Pulmonary artery endothelial cell (primary cell): ENCODE data around the gene RTP4. TPM values are rescaled to one million over a fixed set of nuclear protein-coding genes. Genes with fewer than 3 reads are reported as not detected.
"Not testable (repeated sequence)": the region's sequence is repeated elsewhere in the genome, so short reads cannot be mapped to it uniquely, and the experiment has no call there.

ENCODE experiments used
- DNase-seq: peaks from one replicate; pipeline ENCODE4 v3.0.0-alpha.2; 2011; ENCODE audit warnings: low read depth, low spot score
- total RNA-seq: library from RNA; depleted of rRNA; stranded (reverse); fragments of >200 nt; gene quantifications from 2 replicates; pipeline ENCODE4 v1.2.3, GENCODE V29; 2014

The RTP4 gene
- total RNA-seq, 1 donor from 2014 or later: 0.46 TPM

DNA sequence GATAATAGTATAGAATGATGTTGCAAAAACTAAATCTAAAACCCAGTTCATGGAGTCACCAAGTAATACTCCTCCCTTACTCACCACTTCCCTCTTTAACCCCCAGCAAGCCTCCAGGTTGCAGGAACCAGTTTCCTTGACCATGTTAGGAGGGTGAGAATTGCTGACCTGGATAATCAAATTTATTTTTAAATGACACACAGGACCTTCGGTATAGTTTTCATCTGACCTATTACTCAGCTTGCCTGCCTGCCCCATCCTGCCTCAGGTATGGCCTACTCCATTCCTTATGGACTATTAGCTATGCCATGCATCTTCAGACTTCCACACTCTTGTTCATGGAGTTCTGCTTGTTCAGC is 883 bp downstream of the RTP4 start:
- no peak for DNase-seq

DNA sequence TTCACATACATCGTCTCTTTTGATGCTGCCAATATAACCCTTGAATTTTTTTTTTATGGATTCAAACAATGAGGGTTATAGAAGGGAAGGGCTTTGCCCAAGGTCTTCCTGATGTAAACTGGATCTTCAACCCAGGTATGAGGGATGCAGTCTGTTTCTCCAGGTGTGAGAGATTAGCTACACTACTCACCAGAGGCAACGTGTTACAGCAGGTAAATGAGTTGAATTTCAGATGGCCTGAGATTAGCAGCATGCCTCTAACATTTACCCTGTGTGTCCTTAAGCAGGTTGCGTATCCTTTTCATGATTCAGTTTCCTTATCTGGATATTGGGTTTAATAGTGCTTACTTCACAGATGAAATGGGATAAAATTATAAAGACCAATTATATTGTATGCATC is 1.9 kb downstream of the RTP4 start:
- no peak for DNase-seq

DNA sequence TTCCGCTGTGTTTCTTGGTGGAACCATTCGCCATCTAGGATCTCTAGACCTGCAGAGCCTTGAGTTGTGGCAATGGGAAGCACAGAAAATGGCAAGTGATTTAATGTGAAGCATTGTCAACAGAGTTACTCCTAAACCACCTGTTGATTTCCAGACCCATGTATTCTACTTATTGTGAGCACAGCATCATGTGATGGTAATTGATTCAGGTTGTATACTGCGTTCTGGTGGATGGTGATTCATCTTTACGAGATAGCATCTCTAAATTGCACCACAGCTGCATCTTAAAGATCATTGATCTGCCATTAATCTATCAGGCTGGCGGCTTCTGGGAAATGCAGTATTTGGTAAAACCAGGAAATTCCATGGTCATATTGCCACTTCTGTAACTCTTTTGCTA is 7.4 kb downstream of the RTP4 start:
- DNase-seq: no peak

DNA sequence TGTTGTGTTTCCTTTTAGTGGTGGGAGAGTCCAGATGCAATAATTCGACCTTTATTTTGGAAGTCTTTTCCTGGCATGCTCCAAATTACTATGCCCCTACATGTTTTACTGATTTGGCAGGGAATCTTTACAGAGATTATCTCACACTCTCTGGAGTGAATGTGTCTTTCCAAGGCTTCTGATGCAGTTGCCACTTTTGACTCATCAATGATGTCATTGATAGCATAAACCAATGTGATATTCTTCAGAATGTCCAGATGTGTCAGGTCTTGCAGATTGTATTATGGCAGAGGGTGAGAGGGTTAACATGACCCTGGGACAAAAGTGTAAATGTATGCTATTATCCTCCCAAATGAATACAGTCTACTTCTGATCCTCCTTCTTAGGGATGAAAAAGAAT is 9.7 kb downstream of the RTP4 start:
- no peak for DNase-seq

DNA sequence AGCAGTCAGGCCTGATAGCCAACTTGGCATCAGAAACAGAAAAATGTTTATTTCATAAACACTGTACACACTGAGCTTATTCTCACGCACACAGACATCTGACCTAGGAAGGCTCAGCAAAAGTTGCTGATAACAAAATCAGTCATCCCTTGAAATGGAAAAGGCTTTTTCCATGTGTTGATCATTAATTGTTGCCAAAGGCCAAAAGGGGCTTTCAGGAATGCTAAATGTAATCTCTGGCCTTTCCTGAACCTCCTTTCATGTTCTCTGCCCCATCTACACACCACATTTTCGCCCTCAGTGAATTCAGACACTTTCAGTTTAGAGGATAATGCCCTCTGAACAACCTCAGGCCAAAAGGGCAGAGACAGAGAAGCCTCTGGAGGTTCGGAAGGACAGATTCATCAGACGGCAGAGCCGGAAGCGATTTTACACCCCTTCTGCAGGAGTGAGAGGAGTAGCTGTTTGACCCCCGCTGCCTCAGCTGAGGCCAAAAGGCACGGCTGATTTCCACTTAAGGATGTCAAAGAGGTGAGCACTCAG is 14.5 kb downstream of the RTP4 start:
- no peak for DNase-seq

DNA sequence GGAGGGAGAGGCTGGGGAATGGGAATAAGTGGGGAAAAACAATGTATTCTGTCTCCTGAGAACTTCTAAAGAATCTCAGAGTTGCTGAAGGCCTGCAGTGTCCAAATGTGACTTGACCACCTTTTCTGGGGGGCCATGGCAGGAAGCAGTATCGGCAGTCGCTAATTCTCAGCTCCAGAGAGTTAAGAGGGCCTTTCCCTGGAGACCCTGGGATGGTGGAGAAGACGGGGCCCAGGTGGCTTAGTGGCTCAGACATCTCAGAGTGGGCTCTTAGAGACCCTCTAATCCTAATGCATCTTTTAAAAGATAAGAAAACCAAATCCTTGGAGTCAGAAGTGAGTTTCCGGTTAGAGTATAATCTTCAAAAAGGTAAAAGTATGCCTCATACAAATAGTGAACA is 15.1 kb downstream of the RTP4 start:
- no peak for DNase-seq

DNA sequence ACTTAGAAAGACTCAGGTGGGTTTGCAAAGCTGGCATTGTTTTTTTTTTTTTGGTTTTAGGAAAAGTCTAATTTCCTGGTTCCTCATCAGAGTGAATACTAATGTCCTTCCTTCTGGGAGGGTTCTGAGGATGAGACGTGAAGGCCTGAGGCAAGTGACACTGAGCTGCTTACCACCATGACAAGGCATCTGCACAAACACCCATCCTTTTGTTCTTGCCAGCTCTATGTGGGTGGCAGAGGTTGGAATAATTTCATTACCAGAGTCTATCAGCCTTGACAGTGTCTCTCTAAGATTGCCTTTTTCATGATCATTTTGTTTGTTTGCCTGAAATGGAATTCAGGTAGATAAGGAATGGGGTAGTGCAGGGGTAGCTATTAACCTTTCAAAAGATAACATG is 17.1 kb downstream of the RTP4 start:
- DNase-seq: no peak

DNA sequence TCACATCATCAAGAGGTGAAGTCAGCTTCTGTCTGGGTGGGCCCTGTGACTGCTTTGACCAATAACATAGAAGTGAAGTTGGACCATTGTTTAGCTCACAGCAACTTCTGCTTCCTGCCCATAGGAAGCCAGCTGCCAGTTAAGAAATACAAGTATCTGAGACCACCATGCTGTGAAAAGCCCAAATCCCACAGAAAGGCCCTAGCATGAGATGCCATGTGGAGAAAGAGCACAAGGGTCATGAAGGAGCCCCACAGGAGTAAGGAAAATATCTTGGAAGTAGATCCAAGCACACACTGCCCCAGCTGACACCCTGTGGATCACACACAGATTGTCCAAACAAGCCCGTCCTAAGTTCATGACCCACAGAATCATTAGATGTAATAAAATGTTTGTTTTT is 28.5 kb downstream of the RTP4 start:
- DNase-seq: no peak

DNA sequence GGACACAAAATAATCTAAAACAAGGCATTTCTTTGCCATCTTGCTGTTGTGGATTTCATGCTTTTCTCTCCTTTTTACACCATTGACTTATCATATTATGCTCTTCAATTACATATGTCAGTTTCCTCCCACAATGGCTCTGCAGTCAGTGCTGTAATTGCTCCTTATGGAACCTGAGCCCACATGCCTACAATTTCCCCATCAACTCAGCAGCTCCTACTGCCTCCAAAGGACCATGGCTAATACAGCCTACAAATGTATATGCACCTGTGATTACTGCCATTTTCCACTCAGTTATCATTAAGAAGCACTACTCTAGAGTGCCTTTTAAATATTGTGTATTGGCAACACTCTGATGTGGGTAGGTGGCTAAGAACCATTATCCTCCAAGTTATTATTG is 30.8 kb downstream of the RTP4 start:
- DNase-seq: no peak

DNA sequence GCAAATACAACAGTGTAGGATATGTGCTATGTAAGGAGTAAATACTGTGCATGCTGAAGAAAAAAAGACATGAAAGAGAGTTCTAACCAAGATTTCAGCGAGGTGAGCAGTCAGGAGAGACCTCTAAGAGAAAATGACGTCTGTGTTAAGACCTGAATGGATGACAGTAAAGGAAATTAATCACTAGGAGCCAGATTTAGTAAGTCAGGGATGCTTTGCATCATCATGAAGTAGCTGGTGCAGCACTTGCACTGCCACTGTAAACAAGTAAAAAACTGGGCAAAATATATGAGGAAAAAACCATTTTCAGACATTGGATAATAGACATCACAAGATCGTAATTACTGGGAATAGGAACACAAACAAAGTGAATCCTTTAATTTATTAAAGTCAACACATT is 32.6 kb downstream of the RTP4 start:
- no peak for DNase-seq

DNA sequence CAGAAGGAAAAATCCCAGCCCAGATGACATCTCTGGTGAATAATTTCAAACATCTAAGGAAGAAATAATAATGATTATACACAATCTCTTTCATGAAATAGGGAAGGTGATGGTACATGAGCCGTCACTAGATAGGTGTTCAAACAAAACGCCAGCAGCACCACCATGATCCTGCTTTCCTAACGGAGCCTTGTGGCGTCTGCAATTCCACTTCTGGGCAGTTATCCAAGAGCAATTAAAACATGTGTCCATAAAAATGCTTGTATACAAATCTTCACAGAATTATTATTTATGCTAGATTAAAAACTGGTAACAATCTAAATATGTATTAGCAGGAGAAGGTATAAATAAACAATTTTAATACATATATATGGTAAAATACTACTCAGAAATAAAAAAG is 33.7 kb downstream of the RTP4 start:
- DNase-seq: no peak

DNA sequence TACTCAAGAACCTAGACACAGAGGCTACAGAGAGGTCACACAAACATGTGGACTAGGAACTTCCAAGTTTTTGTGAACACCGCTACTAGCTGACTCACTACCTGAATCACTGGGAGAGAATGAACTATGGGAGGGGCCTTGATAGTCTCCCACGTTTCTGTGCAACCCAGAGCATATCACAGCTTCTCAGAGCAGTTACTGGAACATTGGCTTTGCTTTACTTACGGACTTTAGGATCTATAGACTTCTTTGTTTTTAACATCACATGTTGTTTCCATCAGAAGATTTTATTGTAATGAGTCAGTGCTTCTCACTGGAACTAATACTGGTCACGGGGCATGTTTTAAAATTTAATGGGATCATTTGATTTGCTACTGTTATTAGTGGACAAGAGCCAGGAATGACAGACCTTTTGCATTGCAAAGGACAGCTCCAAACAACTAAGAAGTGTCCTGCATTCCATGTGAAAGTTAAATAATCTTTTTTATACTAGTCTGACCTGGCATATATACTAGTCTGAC is 35.6 kb downstream of the RTP4 start:
- DNase-seq: peak; percentile 35

DNA sequence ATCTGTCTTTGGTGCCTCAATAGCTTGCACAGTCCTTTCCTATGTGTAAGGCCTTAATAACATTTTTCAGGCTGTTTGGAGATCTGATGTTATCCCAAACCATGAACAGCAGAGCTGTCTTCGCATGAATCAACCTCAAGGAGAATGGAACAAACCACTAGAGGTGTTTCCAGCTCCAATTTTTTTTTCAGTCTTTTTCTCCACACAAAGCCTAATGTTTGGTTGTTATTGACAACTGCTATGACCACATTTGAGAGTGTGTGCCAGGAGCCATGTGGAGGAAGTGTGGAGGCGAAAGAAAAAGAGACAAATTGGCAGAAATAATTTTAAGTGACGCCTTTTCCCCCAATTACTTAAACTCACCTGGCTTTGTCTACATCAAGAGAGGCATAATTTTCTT is 38.7 kb downstream of the RTP4 start:
- no peak for DNase-seq

DNA sequence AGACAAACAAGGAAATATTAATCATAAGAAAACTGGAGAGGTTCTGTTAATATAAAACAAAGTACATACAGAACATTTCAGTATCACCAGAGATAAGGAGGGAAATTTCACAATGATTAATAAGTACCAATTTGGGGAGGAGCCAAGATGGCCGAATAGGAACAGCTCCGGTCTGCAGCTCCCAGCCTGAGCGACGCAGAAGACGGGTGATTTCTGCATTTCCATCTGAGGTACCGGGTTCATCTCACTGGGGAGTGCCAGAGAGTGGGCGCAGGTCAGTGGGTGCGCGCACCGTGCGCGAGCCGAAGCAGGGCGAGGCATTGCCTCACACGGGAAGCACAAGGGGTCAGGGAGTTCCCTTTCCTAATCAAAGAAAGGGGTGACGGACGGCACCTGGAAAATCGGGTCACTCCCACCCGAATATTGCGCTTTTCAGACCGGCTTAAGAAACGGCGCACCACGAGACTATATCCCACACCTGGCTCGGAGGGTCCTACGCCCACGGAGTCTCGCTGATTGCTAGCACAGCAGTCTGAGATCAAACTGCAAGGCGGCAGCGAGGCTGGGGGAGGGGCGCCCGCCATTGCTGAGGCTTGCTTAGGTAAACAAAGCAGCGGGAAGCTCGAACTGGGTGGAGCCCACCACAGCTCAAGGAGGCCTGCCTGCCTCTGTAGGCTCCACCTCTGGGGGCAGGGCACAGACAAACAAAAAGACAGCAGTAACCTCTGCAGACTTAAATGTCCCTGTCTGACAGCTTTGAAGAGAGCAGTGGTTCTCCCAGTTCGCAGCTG is 44.0 kb downstream of the RTP4 start:
- not testable (repeated sequence) for DNase-seq

Other genes with a start within 250 kb of the RTP4 start
- gene RPL39L, start 228.9 kb upstream of the RTP4 start, total RNA-seq: 40.4 and 45.9 TPM in 2 replicates
- gene RTP1, start 170.9 kb upstream of the RTP4 start, total RNA-seq: not detected in 2 replicates
- gene MASP1, start 76.6 kb upstream of the RTP4 start, total RNA-seq: 0.20 and 0.46 TPM in 2 replicates